C4-2B (cell line): ENCODE results near the gene TMEM270.
"Not testable (repeated sequence)": the region's sequence is repeated elsewhere in the genome, so short reads cannot be mapped to it uniquely, and the experiment has no call there.

Experiments used
- H3K27ac ChIP-seq: fragments of 450-650 bp; 2 replicates; pipeline ENCODE4 v1.5.1; 2017
- ZFX ChIP-seq: fragments of 450-650 bp; IDR thresholded peaks from 2 replicates; pipeline ENCODE4 v1.6.1; 2017
- TF ChIP-seq, protein P1 (sequence below): fragments of 450-650 bp; conservative IDR thresholded peaks from 2 replicates; pipeline ENCODE4 v1.5.1; 2017; ENCODE audit warnings: mild to moderate bottlenecking

The TMEM270 gene

DNA sequence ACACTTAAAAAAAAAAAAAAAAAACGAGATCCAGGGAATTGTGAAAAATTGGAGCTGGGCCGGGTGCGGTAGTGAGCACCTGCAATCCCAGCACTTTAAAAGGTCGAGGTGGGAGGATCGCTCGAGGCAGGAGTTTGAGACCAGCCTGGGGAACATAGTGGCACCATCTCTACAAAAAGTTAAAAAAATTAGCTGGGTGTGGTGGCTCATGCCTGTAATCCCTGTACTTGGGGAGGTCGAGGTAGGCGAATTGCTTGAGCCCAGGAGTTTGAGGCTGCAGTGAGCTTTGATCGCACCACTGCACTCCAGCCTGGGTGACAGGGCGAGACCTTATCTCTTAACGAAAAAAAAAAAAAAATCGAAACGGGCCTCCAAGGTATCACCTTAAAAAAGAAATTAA is 28.2 kb upstream of the TMEM270 start:
- H3K27ac ChIP-seq, result peak overlapping the region; percentile 98
- TF ChIP-seq ZFX, result no peak
- TF ChIP-seq, protein P1, sequence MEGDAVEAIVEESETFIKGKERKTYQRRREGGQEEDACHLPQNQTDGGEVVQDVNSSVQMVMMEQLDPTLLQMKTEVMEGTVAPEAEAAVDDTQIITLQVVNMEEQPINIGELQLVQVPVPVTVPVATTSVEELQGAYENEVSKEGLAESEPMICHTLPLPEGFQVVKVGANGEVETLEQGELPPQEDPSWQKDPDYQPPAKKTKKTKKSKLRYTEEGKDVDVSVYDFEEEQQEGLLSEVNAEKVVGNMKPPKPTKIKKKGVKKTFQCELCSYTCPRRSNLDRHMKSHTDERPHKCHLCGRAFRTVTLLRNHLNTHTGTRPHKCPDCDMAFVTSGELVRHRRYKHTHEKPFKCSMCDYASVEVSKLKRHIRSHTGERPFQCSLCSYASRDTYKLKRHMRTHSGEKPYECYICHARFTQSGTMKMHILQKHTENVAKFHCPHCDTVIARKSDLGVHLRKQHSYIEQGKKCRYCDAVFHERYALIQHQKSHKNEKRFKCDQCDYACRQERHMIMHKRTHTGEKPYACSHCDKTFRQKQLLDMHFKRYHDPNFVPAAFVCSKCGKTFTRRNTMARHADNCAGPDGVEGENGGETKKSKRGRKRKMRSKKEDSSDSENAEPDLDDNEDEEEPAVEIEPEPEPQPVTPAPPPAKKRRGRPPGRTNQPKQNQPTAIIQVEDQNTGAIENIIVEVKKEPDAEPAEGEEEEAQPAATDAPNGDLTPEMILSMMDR, result no peak

DNA sequence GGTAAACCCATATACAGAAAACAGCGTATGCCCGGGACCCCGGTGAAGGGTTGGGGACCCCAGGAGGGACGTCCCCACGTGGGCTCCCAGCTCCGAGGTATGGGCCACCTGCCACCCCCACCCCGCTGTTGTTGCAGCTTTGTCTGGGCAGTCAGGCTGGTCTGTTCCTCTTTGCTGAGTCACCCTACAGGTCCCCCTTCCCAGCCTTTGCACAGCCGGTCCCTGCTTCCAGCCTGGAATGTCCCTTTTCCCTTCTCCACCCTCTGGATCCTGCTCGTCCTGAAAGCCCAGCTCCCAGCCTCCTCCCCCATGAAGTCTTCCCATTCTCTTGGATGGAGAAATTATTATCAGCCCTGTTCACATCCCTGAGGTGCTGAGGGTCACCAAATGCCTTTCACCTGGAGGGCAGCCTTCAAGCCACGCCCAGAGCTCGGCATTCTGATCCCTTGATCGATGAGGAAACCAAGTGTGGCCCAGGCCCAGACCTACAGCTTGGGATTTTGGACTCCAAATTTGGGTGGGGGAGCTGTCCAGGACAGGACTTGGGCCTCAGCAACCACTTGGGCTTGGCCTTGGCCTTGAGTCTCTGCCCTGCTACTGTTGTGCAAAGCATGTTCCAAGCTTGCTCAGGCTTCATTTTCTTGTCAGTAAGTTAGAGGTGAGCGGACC is 27.6 kb upstream of the TMEM270 start:
- no peak for TF ChIP-seq ZFX
- TF ChIP-seq, protein P1, result no peak
- H3K27ac ChIP-seq, result peak overlapping the region; percentile 98

DNA sequence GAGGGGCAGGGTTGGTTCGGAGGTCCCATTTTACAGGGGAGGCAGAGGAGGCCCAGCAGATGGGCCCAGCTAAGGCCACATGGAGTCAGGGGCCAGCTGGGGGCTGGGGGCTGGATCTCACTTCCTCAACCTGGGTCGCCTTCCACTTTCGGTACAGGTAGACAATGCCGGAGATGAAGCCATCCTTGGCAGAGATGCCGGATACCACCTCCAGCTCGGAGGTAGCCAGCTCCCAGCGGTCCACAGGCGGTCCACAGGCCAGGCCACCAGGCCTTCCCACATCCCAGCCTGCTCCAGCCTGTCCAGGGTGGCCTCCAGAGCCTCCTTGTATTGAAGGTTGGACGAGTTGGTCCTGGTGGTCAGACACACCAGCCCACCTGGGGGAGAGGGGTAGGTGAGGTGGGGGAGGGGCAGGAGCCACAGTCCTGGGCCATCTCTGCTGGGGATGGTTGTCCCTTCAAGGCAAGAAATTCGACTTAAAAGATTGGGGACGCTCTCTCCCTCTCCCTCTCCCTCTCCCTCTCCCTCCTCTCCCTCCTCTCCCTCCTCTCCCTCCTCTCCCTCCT is 26.2 kb upstream of the TMEM270 start:
- TF ChIP-seq, protein P1, result no peak
- H3K27ac ChIP-seq, result peak overlapping the region; percentile 98

DNA sequence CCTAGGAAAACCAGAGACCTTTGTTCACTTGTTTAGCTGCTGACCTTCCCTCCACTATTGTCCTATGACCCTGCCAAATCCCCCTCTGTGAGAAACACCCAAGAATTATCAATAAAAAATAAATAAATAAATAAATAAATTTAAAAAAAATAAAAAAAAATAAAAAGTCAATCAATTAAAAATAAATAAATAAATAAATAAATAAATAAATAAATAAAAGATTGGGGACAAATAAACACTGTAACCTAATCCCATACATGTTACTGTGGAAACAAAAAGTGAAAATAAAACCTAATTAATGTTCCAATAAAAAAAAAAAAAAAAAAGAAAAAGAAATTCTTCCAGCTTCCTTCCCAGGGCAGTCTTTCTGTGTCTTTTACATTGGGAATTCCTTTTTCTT is 23.8 kb upstream of the TMEM270 start:
- H3K27ac ChIP-seq, result not testable (repeated sequence)

DNA sequence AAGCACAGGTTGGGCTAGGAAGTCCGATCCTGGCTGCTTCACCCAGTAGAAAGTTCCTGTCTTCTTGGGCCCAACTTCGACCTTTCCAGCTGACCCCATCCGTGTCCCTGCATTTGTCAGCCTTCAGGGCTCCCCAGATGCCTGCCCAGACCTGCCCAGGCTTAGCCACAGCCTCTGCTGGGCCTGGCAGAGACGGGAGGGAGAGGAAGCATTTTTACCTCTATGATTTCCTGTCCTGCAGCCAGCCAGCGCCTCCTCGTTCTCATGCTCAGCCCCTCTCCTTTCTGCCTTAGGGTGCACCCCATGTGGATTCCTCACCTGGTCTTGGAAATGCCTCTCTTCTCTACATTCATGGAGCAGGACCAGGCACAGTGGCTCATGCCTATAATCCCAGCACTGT is 22.3 kb upstream of the TMEM270 start:
- TF ChIP-seq, protein P1, result no peak
- no peak for TF ChIP-seq ZFX
- H3K27ac ChIP-seq, result no peak overlapping the region

DNA sequence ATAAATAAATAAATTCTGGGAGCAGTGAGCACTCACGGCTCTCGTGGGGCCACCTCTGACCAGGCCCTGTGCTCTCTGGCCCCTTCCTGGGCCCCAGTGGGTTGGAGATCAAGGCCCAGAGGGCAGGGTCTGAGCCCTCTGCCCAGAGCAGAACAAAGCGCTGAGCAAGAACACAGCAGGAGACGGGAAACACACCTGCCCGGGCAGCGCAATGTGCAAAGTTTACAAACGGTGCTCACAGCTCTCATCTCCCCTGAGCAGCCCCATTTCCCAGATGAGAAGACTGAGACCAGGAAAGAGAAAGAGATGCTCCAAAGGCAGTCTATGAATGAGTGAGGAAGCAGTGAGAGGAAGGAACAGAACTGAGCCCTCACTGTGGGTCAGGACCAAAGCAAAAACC is 21.7 kb upstream of the TMEM270 start:
- no peak for TF ChIP-seq ZFX
- TF ChIP-seq, protein P1, result no peak
- no peak overlapping the region for H3K27ac ChIP-seq

DNA sequence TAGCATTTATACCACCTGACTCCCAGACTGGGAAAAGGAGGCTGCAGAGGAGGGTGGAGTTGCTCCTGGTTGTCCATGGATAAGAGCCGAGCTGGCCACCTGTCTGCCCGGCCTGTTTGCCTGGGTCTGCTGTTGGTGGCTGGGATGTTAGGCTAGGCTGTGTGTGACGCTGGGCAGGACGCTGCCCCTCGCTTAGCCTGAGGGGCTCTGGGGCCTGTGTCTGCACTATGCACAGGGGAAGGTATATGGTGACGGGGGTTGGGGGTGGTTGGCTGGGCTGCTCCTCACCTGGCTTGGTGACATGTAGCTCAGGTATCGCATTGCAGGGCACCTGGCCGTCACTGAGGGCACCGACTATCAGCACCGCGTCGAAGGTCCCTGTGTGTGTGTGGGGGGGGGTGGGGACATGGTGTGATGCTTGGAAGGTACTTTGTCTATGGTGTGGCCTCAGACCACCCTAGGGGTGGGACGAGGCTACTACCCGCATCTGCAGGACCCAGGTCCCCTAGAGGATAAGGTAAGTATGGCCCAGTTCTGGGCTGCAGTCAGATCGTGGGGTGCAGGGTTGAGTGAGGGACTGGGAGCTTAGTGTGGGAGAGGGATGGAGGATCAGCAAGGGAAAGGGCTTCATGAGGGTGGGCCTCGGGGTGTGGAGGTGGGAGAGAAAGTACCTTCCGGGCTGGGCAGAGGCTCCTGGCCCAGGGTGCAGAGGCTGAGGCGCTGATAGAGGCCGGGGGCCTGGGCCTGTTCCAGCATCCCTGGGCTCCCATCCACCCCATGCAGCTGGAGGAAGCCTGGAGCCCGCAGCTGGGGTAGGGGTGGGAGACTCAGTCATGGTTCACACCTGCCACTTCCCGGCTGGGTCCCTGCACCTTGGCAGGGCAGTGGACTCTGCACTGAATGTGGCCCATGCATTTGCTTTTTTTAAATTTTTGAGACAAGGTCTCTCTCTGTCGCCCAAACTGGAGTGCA is 20.9 kb upstream of the TMEM270 start:
- TF ChIP-seq ZFX, result no peak
- TF ChIP-seq, protein P1, result no peak
- H3K27ac ChIP-seq, result no peak overlapping the region
